ENCODE results near the gene CEP295NL. TPM values are rescaled to one million over a fixed set of nuclear protein-coding genes. Genes with fewer than 3 reads are reported as not detected.

The CEP295NL gene
- total RNA-seq, 1 experiment from 2014 or later, result 0.66 TPM

- Histone ChIP-seq H3K79me1 (ENCODE audit: insufficient read depth, low read depth, low read length, poor library complexity, severe bottlenecking) (no peaks in the 10 kb centered on the region), H3K9ac (ENCODE audit: extremely low read depth, insufficient read length, low read length) (no peak overlapping the region), H2BK15ac (ENCODE audit: low read depth, low read length) (no peak overlapping the region), H2AFZ (ENCODE audit: low read length) (no peak overlapping the region), H3K56ac (ENCODE audit: insufficient read length, low read depth, low read length) (no peak overlapping the region), H3K4me2 (ENCODE audit: insufficient read depth, insufficient read length, low read length) (no peak overlapping the region), H3K18ac (ENCODE audit: insufficient read length, low read depth, low read length) (peak overlapping the region; percentile 10), H2BK12ac (ENCODE audit: insufficient read length, low read depth, low read length) (no peak overlapping the region), H2BK120ac (ENCODE audit: low read depth, low read length, poor library complexity, severe bottlenecking) (no peak overlapping the region), H3K79me2 (ENCODE audit: insufficient read depth, low read length) (no peaks in the 10 kb centered on the region), H3K14ac (ENCODE audit: insufficient read depth, low read length) (no peak overlapping the region; the same call in 1 of the 2 replicates), H4K20me1 (ENCODE audit: control insufficient read depth, insufficient read depth, insufficient read length) (no peaks in the 10 kb centered on the region), H3K4ac (ENCODE audit: low read depth, low read length) (no peak overlapping the region; the same call in 1 of the 2 replicates), H4K91ac (ENCODE audit: insufficient read length, low read depth, low read length) (no peak overlapping the region), H4K5ac (ENCODE audit: insufficient read length, low read depth, low read length) (no peak overlapping the region), H3K27me3 (ENCODE audit: insufficient read depth, low read length) (no peaks in the 10 kb centered on the region), H2BK20ac (ENCODE audit: low read depth, low read length, poor library complexity, severe bottlenecking) (no peak overlapping the region), H3K4me1 (ENCODE audit: insufficient read depth, low read length) (peaks cover 2% of the 10 kb centered on the region; the same call in 1 of the 2 replicates), H2BK5ac (ENCODE audit: insufficient read length, low read length) (no peak overlapping the region), H3K23ac (ENCODE audit: insufficient read length, low read depth, low read length) (no peak overlapping the region), H3T11ph (ENCODE audit: low read length) (no peak overlapping the region), H2AK5ac (ENCODE audit: insufficient read length, low read length) (no peak overlapping the region), H3K27ac (ENCODE audit: insufficient read length, low read depth, low read length) (no peak overlapping the region), H3K9me3 (ENCODE audit: control insufficient read depth, low read depth, low read length) (no peaks in the 10 kb centered on the region), H4K8ac (replicated peaks; ENCODE audit: insufficient read length, low read depth, low read length) (no peak overlapping the region), H3K23me2 (ENCODE audit: insufficient read length, low read depth, low read length, poor library complexity, severe bottlenecking) (peaks cover 2% of the 10 kb centered on the region)
- no peak for DNase-seq
- Mint-ChIP-seq H3K27ac (peak overlapping the region; percentile 18 to 96 (median 64); a peak in 4 of 7 replicates), H3K4me3 (peak overlapping the region; percentile 38 to 59; a peak in 4 of 5 replicates), H3K27me3 (ENCODE audit: low read depth) (no peaks in the 10 kb centered on the region; the same call in none of the 2 replicates), H3K36me3 (ENCODE audit: insufficient read depth in 1 of 3, low read depth in 3 of 3) (no peaks in the 10 kb centered on the region; a peak in 1 of 7 replicates), H3K4me1 (peaks cover 26 to 36% of the 10 kb centered on the region in 2 experiments), H3K9me3 (no peaks in the 10 kb centered on the region)
- WGBS (ENCODE audit: extremely low coverage, insufficient read length, low lambda C conversion rate), result no CpG with 5 or more reads among the region's 10 CpGs
- no peak for TF ChIP-seq CTCF (conservative IDR thresholded peaks at IDR 0.05)
Observed at GRCh38 chr17:78883089-78883532, 19.9 kb downstream of the CEP295NL start.

All from H9 (cell line).